Non-pigmented ciliary epithelial cell (primary cell): ENCODE data around the gene RPH3AL.

Experiments used
- DNase-seq: peaks from one replicate; pipeline ENCODE4 v3.0.0-alpha.2; 2010; ENCODE audit warnings: low read depth

The RPH3AL gene

DNA sequence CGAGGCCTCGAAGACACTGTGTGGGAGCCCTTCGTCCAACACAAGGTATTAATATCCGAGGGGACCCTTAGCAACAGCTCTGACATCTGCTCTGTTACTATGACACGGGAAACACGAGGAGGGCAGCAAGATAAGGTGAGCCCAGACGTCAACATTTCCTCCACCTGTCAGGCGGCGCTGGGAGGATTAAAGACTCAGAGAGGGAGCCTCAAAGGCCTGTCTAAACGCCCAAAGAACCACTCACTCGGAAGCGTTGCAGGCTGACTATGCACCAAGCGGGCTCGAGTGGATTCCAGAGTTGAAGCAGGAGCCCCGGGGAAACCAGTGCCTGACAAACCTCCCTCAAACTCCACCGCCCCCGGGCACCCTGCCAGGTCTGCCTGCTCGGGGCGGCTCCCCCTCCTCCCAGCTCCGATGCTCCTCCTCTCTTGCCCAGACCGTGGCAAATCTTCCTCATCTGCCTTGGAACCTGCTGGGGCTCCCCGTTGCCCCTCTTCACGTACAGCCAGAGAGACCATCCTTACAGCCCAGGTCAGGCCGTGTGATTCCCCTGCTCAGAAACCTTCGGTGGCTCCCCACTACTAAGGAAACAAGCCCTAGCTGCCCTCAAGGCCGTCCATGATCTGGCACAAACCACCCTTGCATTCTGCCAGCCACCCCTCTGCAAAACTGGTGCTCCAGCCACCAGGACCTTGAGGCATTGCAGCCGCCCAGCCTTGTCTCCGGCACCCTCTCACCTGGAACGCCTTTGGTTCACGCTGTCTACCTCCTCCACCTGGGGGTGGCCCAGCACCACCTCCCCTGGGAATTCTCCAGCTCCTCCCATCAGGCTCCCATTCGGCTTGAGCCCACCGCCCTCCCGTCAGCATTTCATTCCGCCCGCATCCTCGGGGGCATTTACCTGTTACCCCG lies 16.2 kb downstream of the RPH3AL start:
- DNase-seq, result no peak

DNA sequence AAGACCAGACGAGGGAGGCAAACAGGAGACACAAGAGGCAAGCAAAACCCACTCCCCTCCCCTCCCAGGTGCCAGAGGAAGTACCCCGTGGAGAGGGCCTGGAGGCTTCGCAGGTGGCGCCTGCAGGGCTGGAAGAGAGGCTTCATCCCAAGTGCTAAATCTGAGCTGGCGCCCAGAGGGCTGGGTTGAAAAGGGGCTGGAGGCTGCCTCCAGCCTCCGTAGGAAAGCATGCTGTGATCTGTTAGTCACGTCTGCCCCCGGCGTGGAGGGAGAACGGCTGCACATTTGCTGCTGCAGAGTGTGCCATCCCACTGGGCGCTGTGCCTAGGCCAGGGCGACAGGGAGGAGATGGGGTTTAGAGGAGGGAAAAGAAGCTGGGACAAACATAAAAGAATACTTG lies 16.9 kb downstream of the RPH3AL start:
- DNase-seq, result no peak

DNA sequence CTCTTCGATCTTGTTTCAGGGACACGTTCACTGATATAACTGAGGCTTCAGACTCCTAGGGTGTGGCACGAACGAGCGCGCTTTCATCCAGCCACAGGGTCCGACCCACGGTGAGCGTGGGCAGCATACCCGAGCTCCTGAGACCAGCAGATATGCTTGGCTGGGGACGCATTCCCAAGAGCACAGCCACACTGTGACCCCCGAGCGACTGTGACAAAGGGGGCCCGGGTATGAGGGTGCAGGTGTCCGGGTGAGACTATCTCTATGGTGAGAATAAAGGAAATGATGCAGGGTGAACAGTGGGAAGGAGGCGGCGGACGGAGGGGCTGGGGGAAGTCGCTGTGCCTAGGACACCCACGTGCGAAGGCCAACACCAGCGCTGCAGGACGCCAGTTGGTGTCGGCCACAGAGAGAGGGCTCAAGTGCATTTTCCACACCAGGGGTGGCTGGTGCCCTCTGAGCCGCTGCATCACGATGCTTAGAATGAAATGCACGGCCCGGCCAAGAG lies 17.6 kb downstream of the RPH3AL start:
- DNase-seq, result no peak

DNA sequence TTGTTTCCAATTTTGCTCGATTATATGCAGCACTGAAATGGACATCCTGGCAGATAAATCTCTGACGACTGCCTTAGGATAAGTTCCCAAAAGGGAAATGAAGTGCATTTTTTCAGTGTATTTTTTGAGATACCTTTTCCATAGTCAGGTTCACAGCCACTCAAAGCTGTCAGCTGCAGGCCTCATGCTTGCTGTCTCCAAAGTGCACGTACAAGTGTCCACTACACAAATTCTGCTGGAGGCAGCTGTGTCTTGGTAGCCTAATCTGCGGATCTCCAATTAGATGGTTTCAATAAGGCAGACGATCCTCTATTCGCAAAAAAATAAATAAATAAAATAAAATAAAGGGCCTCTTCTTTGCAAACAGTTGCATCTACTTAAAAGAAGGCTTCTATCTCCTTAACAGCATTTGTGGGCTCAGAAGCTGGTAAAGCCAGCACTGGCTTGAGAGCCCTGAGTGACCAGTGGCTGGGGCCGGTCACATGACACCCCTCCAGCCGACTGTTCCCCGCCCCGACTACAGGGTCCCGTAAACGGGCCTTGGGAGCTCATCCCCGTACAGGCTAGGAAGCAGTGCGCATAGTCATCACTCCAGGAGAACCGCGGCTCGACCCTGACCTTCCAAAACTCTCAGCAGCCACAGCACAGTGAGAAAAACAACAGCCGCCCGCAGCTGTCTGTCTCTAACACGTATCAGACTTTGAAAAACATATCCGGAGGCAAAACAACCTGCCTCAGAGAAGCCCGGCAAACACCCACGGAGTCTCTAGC lies 18.8 kb downstream of the RPH3AL start:
- no peak for DNase-seq

DNA sequence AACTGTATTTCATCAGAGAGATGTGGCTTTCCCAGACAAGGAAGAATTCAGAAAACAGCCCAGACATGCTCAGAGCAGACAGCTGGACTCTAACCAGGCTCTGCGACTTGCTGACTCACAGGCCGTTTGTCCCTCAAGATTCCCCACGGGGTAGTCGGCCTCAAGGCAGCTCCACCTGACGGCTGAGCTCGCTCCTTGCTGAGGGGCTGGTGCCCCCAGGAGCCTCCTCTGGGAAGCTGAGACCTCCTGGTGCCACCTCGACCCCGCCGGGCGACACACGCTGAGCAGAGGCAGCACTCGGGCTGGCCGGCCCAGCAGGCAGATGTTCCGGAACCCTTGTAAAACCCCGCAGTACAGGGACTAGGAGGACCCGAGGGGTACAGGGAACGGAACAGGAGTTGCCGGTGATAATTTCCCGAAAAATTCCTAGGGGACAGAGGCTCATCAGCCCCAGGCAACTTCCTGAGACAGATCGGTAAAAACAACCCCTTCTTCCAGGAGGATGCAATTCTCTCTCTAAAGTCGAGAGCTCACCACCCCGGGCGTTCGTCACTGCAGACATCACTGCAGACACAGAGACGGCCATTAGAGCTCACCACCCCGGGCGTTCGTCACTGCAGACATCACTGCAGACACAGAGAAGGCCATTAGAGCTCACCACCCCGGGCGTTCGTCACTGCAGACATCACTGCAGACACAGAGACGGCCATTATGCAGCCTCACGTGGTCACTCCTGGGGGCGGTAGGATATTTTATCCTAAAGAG lies 19.9 kb downstream of the RPH3AL start:
- peak; percentile 5 for DNase-seq

DNA sequence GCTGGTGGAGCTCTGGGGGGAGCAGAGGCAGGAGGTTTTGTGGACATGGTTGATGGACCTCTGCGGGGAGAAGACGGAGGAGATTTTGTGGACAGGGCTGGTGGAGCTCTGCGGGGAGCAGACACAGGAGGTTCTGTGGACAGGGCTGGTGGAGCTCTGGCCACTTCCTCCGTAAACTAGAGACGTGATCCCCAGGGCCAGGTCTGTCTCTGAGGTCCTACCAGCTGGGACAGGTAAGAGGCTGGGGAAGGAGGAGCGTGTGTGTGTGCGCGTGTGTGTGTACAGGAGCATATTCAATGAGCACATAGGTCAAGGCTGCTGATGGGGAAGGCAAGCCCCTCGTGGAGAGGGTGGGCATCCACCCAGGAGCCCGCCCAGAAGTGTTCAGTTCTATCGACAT lies 20.6 kb downstream of the RPH3AL start:
- DNase-seq, result no peak

DNA sequence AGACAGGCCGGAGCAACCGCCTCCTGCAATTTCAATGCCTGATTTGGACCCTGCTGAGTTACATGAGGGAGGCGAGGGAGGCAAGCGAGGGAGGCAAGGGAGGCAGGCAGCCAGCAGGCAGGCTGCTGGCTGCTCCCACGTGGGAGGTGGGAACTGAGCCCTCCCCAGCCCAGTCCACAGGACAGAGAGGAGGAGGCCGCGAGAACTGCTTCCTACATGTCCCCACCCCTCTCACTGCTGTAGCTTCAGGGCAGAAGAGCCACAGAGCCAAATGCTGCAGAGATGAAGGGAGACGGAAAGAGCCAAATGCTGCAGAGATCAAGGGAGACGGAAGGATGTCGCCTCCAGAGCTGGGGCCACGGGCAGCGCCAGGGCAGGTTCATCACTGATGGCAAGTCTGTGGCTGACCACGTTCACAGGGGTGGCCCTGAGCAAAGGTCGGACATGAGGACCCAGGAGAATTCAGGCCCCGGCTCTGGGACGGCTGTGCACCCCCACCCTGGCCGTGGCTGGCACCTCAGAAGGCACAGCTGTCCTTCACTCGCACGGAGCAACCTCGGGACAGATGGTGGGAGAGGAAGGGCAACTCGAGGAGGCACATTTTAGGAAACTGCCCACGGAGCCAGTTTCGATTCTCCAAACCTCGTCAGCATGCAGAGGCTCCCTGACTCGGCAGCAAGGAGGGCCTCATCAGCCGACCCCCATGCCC lies 21.5 kb downstream of the RPH3AL start:
- no peak for DNase-seq

DNA sequence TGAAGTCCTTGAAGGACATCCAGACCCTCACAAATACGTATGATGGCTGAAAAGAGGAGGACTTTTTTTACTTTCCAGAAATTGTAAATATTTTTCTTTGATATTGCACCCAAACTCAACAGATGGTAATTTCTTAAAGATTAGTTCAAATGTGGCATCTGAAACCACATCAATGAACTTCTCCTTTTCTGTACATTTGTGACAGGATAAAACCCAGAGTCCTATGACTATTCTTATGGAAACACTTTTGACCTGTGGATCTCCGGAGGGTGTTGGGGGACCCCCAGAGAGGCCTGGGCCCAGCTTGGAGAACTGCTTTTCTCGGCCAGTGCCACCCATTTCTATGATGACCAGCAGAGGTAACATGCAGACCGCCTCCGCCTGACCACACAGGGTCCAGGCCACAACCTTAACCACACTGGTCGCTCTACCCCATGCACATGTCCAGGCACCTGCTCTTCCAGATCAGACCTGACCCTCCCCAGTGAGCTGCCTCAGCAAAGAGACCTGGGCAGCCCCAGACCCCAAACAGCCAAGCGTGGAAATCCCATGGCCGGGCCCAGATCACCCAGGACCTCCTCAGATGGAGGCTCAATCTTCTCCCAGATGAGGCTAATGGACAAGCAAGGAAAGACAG lies 22.7 kb downstream of the RPH3AL start:
- no peak for DNase-seq

DNA sequence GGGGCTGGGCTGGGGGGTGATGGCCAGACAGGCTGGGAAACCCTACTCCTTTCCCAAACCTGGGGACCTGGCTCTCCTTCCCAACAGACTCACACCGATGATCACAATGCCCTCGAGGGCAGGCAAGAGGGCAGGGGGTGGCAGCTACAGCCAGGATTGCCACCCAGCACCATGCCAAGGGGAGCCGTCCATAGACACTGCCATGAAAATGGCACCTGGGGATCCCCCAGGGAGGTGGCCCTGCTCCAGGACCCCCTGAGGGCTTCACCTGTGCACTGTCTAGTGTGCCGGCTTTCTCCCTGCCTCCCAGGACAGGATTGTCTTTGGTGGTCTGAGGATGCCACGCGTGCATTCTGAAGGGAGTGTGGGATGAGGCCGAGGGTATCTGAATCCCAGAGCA lies 24.6 kb downstream of the RPH3AL start:
- no peak for DNase-seq

DNA sequence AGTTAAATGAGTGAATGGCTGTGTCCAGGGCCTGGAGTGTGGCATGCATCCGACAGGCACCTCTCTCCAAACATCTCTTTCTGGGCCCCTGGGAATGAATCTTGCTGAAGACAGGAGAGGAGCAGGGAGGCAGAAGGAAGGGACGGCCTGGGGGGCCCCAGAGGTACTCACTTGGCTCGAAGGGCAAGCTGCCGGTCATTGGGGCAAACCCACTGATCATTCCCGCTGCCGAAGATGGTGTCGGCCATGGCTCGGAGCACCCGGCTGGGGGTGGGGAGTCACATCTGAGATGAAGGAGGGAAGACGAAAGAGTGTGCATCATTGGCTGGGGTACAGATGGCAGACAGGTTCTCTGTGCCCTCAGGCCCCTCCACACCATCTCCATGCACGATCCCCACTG lies 25.3 kb downstream of the RPH3AL start:
- no peak for DNase-seq

DNA sequence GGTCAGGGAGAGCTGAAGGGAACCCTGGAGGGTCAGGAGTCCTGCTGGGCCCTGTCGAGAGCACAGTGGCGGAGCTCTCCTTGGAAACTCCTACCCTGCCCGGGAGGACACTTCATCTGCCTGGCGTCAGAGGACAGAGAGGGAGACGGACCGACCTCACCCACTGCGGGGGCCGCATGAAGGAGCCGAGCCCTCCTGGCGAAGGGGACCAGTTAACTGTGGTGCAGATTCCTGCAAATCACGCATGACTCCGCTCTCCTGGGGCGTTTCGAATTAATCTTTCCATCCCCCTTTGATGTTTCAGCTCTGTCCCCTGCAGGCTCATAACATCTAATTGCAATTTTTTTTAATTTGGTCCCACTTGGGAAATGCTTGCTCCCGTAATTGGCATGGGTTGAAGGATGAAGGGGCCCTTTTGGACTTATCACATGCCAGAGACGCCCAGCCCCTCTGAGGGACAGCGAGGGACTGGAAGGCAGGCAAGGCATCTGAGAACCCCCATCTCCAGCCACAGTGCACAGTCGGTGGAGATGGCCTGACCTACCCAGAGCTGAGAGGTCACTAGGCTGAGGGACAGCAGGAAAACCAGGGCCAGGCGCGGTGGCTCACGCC lies 26.5 kb downstream of the RPH3AL start:
- no peak for DNase-seq

DNA sequence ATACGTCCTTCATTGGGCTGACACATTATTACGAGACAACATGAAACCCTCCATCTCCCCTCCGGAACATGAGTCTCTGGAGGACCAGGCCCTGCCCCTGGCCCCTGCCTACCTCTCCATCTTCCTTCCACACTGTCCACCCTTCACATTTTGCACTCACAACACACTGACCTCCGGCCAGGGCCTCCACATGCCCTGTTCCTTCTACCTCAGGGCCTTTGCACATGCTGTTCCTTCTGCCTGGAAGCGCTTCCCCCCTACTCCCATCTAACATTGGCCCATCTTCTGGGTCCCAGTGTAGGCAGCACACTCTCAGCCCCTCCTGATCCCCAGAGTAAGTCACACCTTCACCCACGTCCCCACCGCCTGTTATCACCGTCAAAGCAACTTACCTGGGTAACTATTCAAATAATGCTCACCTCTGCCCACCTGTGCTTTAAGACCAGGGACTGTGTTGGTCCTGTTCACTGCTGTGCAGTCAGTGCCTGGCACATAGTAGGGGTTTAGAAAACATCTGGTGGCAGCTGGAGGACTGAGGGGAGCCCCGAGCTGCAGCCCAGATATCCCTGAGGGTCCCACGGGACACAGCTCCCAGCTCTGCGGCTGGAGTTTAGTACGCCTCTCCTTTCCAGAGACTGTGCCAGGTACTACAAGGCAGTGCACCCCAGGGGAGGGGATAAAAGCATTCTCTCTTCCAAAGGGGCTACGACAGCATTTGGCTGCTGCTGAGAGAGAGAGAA lies 27.2 kb downstream of the RPH3AL start:
- DNase-seq, result no peak

DNA sequence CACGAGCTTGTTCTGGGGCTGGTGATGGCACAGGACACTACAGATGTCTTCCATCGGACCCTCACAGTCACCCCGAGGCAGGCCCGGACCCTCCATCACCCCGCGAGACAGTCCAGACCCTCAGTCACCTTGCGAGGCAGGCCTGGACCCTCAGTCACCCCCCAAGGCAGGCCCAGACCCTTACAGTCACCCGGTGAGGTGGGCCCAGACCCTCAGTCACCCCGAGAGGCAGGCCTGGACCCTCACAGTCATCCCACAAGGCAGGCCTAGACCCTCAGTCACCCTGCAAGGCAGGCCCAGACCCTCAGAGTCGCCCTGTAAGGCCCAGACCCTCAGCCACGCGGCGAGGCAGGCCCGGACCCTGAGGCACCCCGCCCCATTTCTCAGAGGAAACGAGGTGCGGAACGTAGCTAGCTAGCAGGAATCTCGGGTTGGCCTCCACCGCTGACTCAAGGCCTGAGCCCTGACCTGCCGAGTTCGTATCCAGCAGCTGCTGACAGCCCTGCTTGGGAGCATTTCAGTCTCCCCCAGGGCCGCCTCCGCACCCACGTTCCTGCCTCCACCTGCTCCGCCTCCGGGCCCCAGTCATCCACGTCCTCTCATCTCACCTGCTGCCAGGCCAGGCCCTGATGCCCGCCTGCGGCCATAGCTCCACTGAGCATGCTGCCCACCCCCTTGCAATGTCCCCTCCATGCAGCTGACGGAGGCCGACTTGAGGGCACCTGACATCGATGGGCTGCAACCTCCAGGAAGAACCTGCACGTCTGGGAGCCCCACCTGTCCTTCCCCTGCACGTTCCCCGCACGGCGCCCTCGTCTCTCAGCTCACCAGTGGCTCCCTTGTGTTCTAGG lies 28.7 kb downstream of the RPH3AL start:
- no peak for DNase-seq

DNA sequence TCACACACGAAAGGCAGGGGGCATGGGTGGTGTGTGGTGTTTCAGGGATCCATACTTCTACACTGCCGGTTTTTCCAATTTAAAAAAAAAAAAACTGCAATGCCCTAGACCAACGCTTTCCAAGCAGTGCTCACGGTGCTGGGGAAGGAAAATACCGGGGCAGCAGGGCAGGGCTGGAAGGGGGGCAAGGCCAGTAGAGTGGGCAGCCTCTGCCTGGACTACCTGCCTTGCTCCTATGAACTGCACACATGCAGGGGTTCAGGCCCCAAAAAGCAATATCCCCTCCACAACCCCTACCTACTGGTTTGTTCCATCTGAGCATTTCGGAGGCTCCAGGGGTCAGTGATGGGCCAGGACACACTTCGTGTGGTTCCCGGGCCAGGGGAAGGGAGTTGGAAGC lies 29.4 kb downstream of the RPH3AL start:
- no peak for DNase-seq

DNA sequence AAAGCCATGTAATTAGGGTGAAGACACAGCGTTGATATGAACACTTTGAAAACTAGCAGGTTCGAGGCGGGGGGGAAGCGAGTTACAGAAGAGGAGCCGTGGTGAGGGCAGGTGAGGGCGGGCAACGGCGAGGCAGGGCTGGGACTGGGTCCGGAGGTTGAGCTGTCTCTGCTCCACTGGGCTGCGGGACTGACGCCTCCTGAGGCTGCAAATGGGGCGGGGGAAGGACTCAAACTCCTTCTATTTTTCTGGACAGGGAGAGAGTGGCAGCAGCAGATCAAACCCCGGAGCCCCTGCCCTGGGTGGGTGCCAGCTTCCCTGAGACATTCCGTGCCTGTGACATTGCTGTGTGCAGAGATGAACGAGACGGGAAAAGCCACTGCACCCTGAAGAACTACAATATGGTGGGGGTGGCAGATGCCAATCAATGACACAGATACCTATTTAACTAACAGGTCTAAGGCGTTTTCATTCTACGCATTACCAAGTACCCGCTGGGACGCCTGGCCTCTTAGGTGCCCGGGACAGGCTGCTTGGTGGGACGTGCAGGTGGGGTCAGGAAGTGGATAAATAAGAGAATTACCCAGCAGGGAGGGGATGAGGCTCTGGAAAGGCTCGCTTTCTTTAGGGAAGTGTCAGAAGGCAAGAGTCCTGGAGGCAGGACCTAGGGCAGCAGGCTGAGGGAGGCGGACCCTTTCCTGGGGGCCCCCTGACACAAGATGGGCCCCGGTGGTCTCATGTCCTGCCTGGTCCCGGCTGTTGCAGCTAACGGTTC lies 30.4 kb downstream of the RPH3AL start:
- DNase-seq, result no peak

DNA sequence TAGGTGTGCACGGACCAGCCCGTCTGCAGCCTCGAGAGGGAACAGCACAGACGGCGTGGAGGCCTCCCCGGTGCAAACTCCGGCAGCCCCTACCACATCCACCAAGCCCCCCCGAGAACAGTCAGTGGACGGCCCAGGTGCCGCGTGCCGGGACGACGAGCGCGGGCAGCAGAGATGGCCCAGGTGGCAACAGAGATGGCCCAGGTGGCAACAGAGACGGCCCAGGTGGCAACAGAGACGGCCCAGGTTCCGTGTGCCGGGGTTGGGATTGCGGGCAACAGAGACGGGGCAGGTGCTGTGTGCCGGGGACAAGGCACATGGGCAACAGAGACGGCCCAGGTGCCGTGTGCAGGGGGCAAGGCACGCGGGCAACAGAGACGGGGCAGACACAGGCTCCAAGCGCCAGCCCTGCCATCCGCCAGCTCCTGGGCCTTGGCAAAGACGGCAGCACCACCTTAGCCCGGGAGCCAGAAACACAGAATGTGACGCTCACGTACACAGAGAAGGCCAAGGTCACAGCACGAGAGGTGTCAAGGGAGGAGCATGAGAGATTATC lies 31.1 kb downstream of the RPH3AL start:
- no peak for DNase-seq

DNA sequence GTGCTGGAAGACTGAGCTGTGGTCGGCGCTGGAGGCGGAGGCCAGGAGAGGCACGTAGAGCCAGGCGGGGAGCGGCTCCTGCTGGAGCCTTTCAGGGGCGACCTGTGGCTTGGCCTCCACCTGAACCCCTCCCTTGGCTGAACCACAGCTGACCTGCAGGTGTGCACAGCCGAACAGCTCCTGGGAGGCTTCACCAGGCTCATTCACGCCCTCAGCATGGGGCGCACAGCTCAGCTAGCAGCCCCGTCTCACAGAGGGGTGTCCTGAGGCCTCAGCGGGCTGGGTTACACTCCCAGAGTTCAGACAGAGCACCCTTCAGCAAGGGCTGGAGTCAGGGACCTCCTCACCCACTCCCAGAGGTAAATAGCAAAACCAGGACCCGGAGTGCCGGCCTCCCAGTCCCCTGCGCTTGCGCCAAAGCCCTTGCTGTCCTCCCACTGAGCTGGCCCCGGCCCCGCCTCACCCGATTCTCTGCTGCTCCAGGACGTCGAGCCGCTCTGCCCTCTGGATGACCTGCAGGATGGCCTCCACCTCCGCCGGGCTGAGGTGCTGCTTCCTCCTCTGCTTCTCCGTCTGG lies 31.7 kb downstream of the RPH3AL start:
- no peak for DNase-seq

DNA sequence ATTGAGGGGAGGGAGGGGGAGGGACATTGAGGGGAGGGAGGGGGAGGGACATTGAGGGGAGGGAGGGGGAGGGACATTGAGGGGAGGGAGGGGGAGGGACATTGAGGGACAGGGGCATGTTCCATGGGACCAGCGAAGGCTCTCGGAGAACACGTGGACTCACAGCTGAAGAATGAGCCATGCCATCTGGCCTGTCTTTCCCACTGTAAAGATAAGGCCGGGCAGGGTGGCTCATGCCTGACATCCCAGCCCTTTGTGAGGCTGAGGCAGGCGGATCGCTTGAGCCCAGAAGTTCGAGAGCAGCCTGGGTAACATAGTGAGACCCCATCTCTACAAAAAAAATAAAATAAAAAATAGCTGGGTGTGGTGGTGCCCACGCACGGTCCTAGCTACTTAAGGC lies 32.5 kb downstream of the RPH3AL start:
- DNase-seq, result no peak
